Central memory CD8-positive, alpha-beta T cell (primary cell): ENCODE data around the gene GP2.

Source experiments
- ATAC-seq: fragments of 150-1000 bp; cut with Tn5 transposase; replicated peaks from 2 replicates; pipeline ENCODE4 v1.10.0; 2022; ENCODE audit warnings: mild to moderate bottlenecking, moderate FRiP score, moderate number of reproducible peaks; ENCODE audit not compliant: poor library complexity, severe bottlenecking; ENCODE audit errors: extremely low read depth
- DNase-seq, 2 donors: peaks; one replicate each; pipeline ENCODE4 v3.0.0; 2021; ENCODE audit warnings: low spot score in 2 of 2
- H3K27ac Mint-ChIP-seq: one replicate; pipeline ENCODE4 v1.8.0; 2022; ENCODE audit warnings: low read depth, mild to moderate bottlenecking, moderate library complexity, mixed read lengths
- H3K27me3 Mint-ChIP-seq: one replicate; pipeline ENCODE4 v1.8.0; 2022; ENCODE audit warnings: mixed read lengths
- H3K36me3 Mint-ChIP-seq: one replicate; pipeline ENCODE4 v1.8.0; 2022; ENCODE audit warnings: mild to moderate bottlenecking, moderate library complexity, mixed read lengths; ENCODE audit not compliant: insufficient read depth
- H3K4me1 Mint-ChIP-seq: one replicate; pipeline ENCODE4 v1.8.0; 2022; ENCODE audit warnings: mixed read lengths
- H3K4me3 Mint-ChIP-seq: one replicate; pipeline ENCODE4 v1.8.0; 2022; ENCODE audit warnings: mild to moderate bottlenecking, moderate library complexity, mixed read lengths
- H3K9me3 Mint-ChIP-seq: one replicate; pipeline ENCODE4 v1.8.0; 2022; ENCODE audit warnings: mixed read lengths

GP2 gene

GRCh38 chr16:20327444-20328041 lies at the start of gene GP2:
Gene GP2, minus strand, starts transcription at chr16:20327513. Its CDS starts 1,082 bp downstream, at chr16:20326431.
- Mint-ChIP-seq H3K9me3 (peaks cover 5% of the 10 kb centered on the region), H3K4me1 (no peaks in the 10 kb centered on the region), H3K27me3 (no peaks in the 10 kb centered on the region), H3K36me3 (no peaks in the 10 kb centered on the region), H3K4me3 (no peak within 1 kb of the TSS), H3K27ac (no peak within 1 kb of the TSS)
- DNase-seq (no peak), ATAC-seq (no peak)

- no peak for ATAC-seq
- Mint-ChIP-seq H3K4me3 (no peak overlapping the region), H3K9me3 (no peaks in the 10 kb centered on the region), H3K4me1 (no peaks in the 10 kb centered on the region), H3K27ac (no peak overlapping the region), H3K27me3 (peaks cover 17% of the 10 kb centered on the region), H3K36me3 (no peaks in the 10 kb centered on the region)
- DNase-seq = no peak
Observed at GRCh38 chr16:20372701-20373100, 45.4 kb upstream of the GP2 start.

- peaks cover 16% of the 10 kb centered on the region for H3K27me3 Mint-ChIP-seq
- no peak overlapping the region for H3K4me3 Mint-ChIP-seq
- H3K27ac Mint-ChIP-seq = no peak overlapping the region
- no peaks in the 10 kb centered on the region for H3K36me3 Mint-ChIP-seq
- DNase-seq (no peak), ATAC-seq (no peak)
- H3K4me1 Mint-ChIP-seq = no peaks in the 10 kb centered on the region
- H3K9me3 Mint-ChIP-seq = no peaks in the 10 kb centered on the region
Observed at GRCh38 chr16:20369452-20370054, 42.2 kb upstream of the GP2 start.

- no peak overlapping the region for H3K4me3 Mint-ChIP-seq
- H3K27me3 Mint-ChIP-seq = peaks cover 25% of the 10 kb centered on the region
- no peaks in the 10 kb centered on the region for H3K4me1 Mint-ChIP-seq
- ATAC-seq (no peak), DNase-seq (no peak)
- H3K9me3 Mint-ChIP-seq = no peaks in the 10 kb centered on the region
- no peaks in the 10 kb centered on the region for H3K36me3 Mint-ChIP-seq
- H3K27ac Mint-ChIP-seq = no peak overlapping the region
Observed at GRCh38 chr16:20364051-20364450, 36.7 kb upstream of the GP2 start.

DNA sequence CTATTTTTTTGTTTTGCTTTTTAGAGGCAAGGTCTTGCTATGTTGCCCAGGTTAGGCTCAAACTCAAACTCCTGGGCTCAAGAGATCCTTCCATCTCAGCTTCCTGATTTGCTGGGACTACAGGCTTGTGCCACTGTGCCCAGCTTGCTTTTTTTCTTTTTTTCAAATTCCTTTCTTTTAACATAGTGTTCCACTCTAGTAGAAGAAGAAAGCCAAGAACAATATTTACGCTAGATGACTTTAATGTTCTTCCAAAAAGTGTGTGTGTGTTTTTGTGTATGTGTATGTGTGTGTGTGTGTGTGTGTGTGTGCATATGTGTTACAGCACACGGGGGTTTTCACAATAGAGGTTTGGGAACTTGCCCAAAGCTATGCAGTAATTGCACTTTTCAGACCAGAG lies 35.9 kb upstream of the GP2 start:
- no peak overlapping the region for H3K4me3 Mint-ChIP-seq
- H3K36me3 Mint-ChIP-seq = no peaks in the 10 kb centered on the region
- no peaks in the 10 kb centered on the region for H3K9me3 Mint-ChIP-seq
- H3K4me1 Mint-ChIP-seq = no peaks in the 10 kb centered on the region
- ATAC-seq (no peak), DNase-seq (no peak)
- H3K27me3 Mint-ChIP-seq = peaks cover 22% of the 10 kb centered on the region
- no peak overlapping the region for H3K27ac Mint-ChIP-seq

GRCh38 chr16:20359997-20360396 lies 32.7 kb upstream of the GP2 start:
- peaks cover 3% of the 10 kb centered on the region for H3K9me3 Mint-ChIP-seq
- no peaks in the 10 kb centered on the region for H3K36me3 Mint-ChIP-seq
- no peaks in the 10 kb centered on the region for H3K4me1 Mint-ChIP-seq
- peaks cover 31% of the 10 kb centered on the region for H3K27me3 Mint-ChIP-seq
- DNase-seq = no peak
- ATAC-seq = no peak
- H3K4me3 Mint-ChIP-seq = no peak overlapping the region
- no peak overlapping the region for H3K27ac Mint-ChIP-seq

- Mint-ChIP-seq H3K9me3 (peaks cover 5% of the 10 kb centered on the region), H3K36me3 (no peaks in the 10 kb centered on the region), H3K4me3 (no peak overlapping the region), H3K27me3 (peaks cover 26% of the 10 kb centered on the region), H3K4me1 (no peaks in the 10 kb centered on the region), H3K27ac (no peak overlapping the region)
- no peak for ATAC-seq
- DNase-seq = no peak
Observed at GRCh38 chr16:20355114-20355782, 27.9 kb upstream of the GP2 start.

DNA sequence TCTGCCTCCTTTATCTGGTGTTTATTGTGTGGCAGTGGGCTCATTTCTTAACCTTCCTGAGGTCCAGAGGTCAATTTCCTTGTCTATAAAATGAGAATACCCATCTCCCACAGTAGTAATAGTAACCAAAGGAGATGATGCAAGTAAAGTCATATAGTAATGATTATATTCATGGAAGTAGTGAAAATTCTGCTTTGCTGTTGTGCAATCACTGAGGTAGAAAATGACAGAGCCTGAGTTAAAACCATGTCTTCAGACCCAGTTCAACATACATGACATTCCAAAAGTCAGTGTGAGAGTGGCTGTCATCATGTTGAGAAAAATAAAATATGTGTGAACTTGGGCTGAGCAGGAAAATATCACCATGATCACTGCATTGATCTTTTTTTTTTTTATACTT lies 26.1 kb upstream of the GP2 start:
- no peaks in the 10 kb centered on the region for H3K36me3 Mint-ChIP-seq
- no peak for ATAC-seq

GRCh38 chr16:20352615-20353014 lies 25.3 kb upstream of the GP2 start, which contains the start of gene UMOD:
Gene UMOD, minus strand, starts transcription at chr16:20352715. Its CDS starts 1,978 bp downstream, at chr16:20350737.
- Mint-ChIP-seq H3K27me3 (peaks cover 26% of the 10 kb centered on the region), H3K9me3 (peaks cover 5% of the 10 kb centered on the region)
- ATAC-seq = no peak

More for the DNA sequence above, 26.1 kb upstream of the GP2 start:
- Mint-ChIP-seq H3K27ac (no peak overlapping the region), H3K4me3 (no peak overlapping the region), H3K27me3 (peaks cover 26% of the 10 kb centered on the region), H3K4me1 (no peaks in the 10 kb centered on the region), H3K9me3 (peaks cover 5% of the 10 kb centered on the region)
- no peak for DNase-seq

DNA sequence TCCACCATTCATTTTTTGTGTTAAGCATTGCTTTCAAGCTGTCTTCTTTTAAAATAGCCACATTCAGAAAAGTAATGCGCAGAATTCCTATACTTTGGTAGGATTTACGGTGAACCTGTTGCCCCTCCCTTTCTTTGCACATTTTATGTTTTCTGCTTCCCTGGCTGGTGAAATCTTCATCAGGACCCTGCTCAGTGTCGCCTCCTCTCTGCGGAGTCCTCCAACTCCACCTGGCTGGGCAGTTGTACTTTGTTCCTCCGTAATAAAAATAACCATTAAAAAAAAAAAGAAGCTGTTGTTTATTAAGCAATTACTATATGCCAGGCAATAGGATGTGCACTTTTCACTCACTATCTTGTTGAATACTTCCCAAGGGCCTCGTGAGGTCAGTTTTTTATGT lies 22.3 kb upstream of the GP2 start:
- H3K4me1 Mint-ChIP-seq = no peaks in the 10 kb centered on the region
- H3K36me3 Mint-ChIP-seq = no peaks in the 10 kb centered on the region
- no peak overlapping the region for H3K4me3 Mint-ChIP-seq
- DNase-seq (no peak), ATAC-seq (no peak)
- no peak overlapping the region for H3K27ac Mint-ChIP-seq
- no peaks in the 10 kb centered on the region for H3K9me3 Mint-ChIP-seq
- peaks cover under 1% of the 10 kb centered on the region for H3K27me3 Mint-ChIP-seq

More at GRCh38 chr16:20352615-20353014, 25.3 kb upstream of the GP2 start, which contains the start of gene UMOD:
- DNase-seq = no peak
- no peaks in the 10 kb centered on the region for H3K36me3 Mint-ChIP-seq
- no peak within 1 kb of the TSS for H3K4me3 Mint-ChIP-seq
- H3K4me1 Mint-ChIP-seq = no peaks in the 10 kb centered on the region
- H3K27ac Mint-ChIP-seq = no peak within 1 kb of the TSS

- Mint-ChIP-seq H3K9me3 (no peaks in the 10 kb centered on the region), H3K4me3 (no peak overlapping the region), H3K4me1 (no peaks in the 10 kb centered on the region), H3K36me3 (no peaks in the 10 kb centered on the region), H3K27me3 (no peaks in the 10 kb centered on the region), H3K27ac (no peak overlapping the region)
- DNase-seq = no peak
- ATAC-seq = no peak
Observed at GRCh38 chr16:20348365-20349185, 21.3 kb upstream of the GP2 start.

GRCh38 chr16:20347666-20348364 lies 20.5 kb upstream of the GP2 start:
- Mint-ChIP-seq H3K36me3 (no peaks in the 10 kb centered on the region), H3K4me1 (no peaks in the 10 kb centered on the region), H3K9me3 (no peaks in the 10 kb centered on the region), H3K27me3 (no peaks in the 10 kb centered on the region), H3K4me3 (no peak overlapping the region), H3K27ac (no peak overlapping the region)
- no peak for ATAC-seq
- DNase-seq = no peak
